Heart right ventricle (tissue), 16 donors: ENCODE measurements around the gene FUT7. TPM values are rescaled to one million over a fixed set of nuclear protein-coding genes. Genes with fewer than 3 reads are reported as not detected.

Experiments used
- ATAC-seq, 8 donors: fragments of 200-7000 bp; cut with Tn5 transposase; one replicate each; pipeline ENCODE4 v1.9.1; 2020; ENCODE audit warnings: mild to moderate bottlenecking in 8 of 8, moderate library complexity in 8 of 8, moderate number of reproducible peaks in 1 of 8
- DNase-seq, 2 donors: peaks; one replicate each; pipeline ENCODE4 v3.0.0-alpha.2; 2020
- H3K27ac ChIP-seq, 10 donors: fragments of 200-600 bp; sonication (generic) in 2 of 10; one replicate each; pipeline versions ENCODE4 v1.5.0 to v1.8.0; 2020 to 2022; ENCODE audit warnings: mild to moderate bottlenecking in 3 of 10
- H3K27me3 ChIP-seq, 7 donors: fragments of 200-600 bp; one replicate each; pipeline ENCODE4 v1.8.0; 2021 to 2022; ENCODE audit warnings: mild to moderate bottlenecking in 2 of 7
- H3K36me3 ChIP-seq, 9 donors: fragments of 200-600 bp; sonication (generic) in 1 of 9; one replicate each; pipeline versions ENCODE4 v1.5.0 to v1.8.0; 2020 to 2022; ENCODE audit warnings: mild to moderate bottlenecking in 2 of 9
- H3K4me1 ChIP-seq, 9 donors: fragments of 200-600 bp; sonication (generic) in 1 of 9; one replicate each; pipeline versions ENCODE4 v1.5.0 to v1.8.0; 2020 to 2022; ENCODE audit warnings: mild to moderate bottlenecking in 4 of 9
- H3K4me3 ChIP-seq, 10 donors: fragments of 200-600 bp; sonication (generic) in 2 of 10; one replicate each; pipeline versions ENCODE4 v1.5.0 to v1.8.0; 2020 to 2022; ENCODE audit warnings: mild to moderate bottlenecking in 7 of 10, moderate library complexity in 2 of 10
- H3K9me3 ChIP-seq, 11 donors: fragments of 200-600 bp in 10 of 11; sonication (generic) in 2 of 11; one replicate each; pipeline versions ENCODE4 v1.5.0 to v1.8.0; 2013 to 2022; ENCODE audit warnings: mild to moderate bottlenecking in 2 of 11, control low read depth in 1 of 11, moderate library complexity in 1 of 11
- CTCF ChIP-seq, 9 donors: fragments of 200-600 bp; sonication (generic) in 2 of 9; IDR thresholded peaks; one replicate each; pipeline versions ENCODE4 v1.5.0 to v1.8.0; 2021 to 2022; ENCODE audit warnings: antibody characterized with exemption in 9 of 9, mild to moderate bottlenecking in 5 of 9, moderate library complexity in 1 of 9
- WGBS, 2 donors: extraction: QIAGEN DNeasy Blood & Tissue Kit; methylation state at CpG; one replicate each; pipeline ENCODE4 v1.1.7; 2013; ENCODE audit warnings: inconsistent platforms in 1 of 2; 5-methylcytosine and 5-hydroxymethylcytosine counted together
- intact Hi-C, 10 donors: fragments of 100-400 bp; cut with DNase I; formaldehyde crosslinking; loops; one replicate each; pipeline versions ENCODE4 v1.11.1 to v1.14.2; 2022
- polyA plus RNA-seq, 2 donors: library from polyadenylated mRNA; stranded (reverse); fragments of 200-250 nt; gene quantifications; one replicate each; pipeline ENCODE4 v1.2.3, GENCODE V29; 2013
- total RNA-seq, 10 donors: library from RNA; stranded (reverse); fragmentation: NEBNext Ultra II Directional in 3 of 10; extraction: Animal tissue kit (Norgen Biotek cat#: 25700) in 3 of 10; gene quantifications; one replicate each; pipeline versions ENCODE4 v1.2.1 to v1.2.4, GENCODE V29; 2021 to 2023
- donor health status: Arrhythmogenic right ventricular cardiomyopathy.
- donor health status: ischemic (EF 13 %, LVEDD 7.1; RV severe dilation, severe dysfunction).
- donor health status: healthy with polysubstance abuse.
- donor health status: DM: no; HTN: yes; CAD: no.
- donor health status: DM: no; HTN: no; CAD: no.
- donor health status: ischemic (EF 25% LVEDD 6.9; RV normal size, moderate dysfunction).
- donor health status: ischemic (EF 25% LVEDD 5.7; RV mildly dilated, moderate dysfunction).
- donor health status: healthy.
- donor health status: DM: yes; HTN: yes; CAD: no.
- donor health status: Ischemic cardiomyopathy.
- donor health status: ischemic (EF 35%, LVEDD 5.7; RV mildly dilated, moderate dysfunction).
- donor health status: nonischemic (EF 11% LVEDD 7.7; RV severe dilation, severe dysfunction).
- donor health status: DM: yes; HTN: yes; CAD: no.
- donor health status: PGD.
- donor health status: ischemic (EF 29% LVEDD 5.4; RV normal size, mild dysfunction).
- donor health status: nonischemic (EF 23%, LVEDD 6.1; RV moderate dilation, normal function).

The FUT7 gene
- total and polyA plus RNA-seq, 12 donors, result 0.07 to 0.30 (median 0.15) TPM; not detected in 5

GRCh38 chr9:137000177-137000930, 31.5 kb downstream of the FUT7 start:
- H3K27ac ChIP-seq, result peak overlapping the region in 2 of 10 donors; percentile 15 to 80

GRCh38 chr9:136997830-136998234, 34.1 kb downstream of the FUT7 start:
- Histone ChIP-seq H3K27me3 (peaks cover 0 to 41% (median 17%) of the 10 kb centered on the region in 7 donors), H3K27ac (peak overlapping the region in 2 of 10 donors; percentile 11 to 67), H3K4me1 (peaks cover 8 to 77% (median 38%) of the 10 kb centered on the region in 9 donors), H3K36me3 (peaks cover 0 to 13% (median 0%) of the 10 kb centered on the region in 9 donors), H3K4me3 (no peak overlapping the region), H3K9me3 (no peaks in the 10 kb centered on the region)
- TF ChIP-seq CTCF (IDR thresholded peaks at IDR 0.05), result peak in 3 of 9 donors; percentile 21 to 42 (median 28)
- intact Hi-C loops, result loop anchor here in 1 of 10 donors (5.0 kb wide), 1 partner anchor 51 kb away; the partner anchor contains the start of gene C8G
- no peak for ATAC-seq
- WGBS, 2 donors, result 58 to 62% methylated on average over 18 of the region's 18 CpGs
- DNase-seq, result no peak

More at GRCh38 chr9:137000177-137000930, 31.5 kb downstream of the FUT7 start:
- WGBS, 2 donors, result 72 to 80% methylated on average over 10 of the region's 10 CpGs
- Histone ChIP-seq H3K27me3 (peaks cover 0 to 24% (median 4%) of the 10 kb centered on the region in 7 donors), H3K36me3 (no peaks in the 10 kb centered on the region), H3K9me3 (peaks cover 0 to 11% (median 0%) of the 10 kb centered on the region in 11 donors), H3K4me3 (no peak overlapping the region), H3K4me1 (peaks cover 5 to 55% (median 18%) of the 10 kb centered on the region in 9 donors)
- no peak for DNase-seq
- no peak for TF ChIP-seq CTCF (IDR thresholded peaks at IDR 0.05)
- no peak for ATAC-seq
- intact Hi-C loops, result no loop called here

- Histone ChIP-seq H3K4me1 (peaks cover 8 to 81% (median 42%) of the 10 kb centered on the region in 9 donors), H3K27ac (peak overlapping the region in 3 of 10 donors; percentile 4 to 67 (median 11)), H3K4me3 (no peak overlapping the region), H3K9me3 (no peaks in the 10 kb centered on the region), H3K36me3 (peaks cover 0 to 13% (median 0%) of the 10 kb centered on the region in 9 donors), H3K27me3 (peaks cover 0 to 41% (median 17%) of the 10 kb centered on the region in 7 donors)
- DNase-seq (no peak), ATAC-seq (no peak)
- 80 to 82% methylated on average over 10 of the region's 10 CpGs for WGBS, 2 donors
- TF ChIP-seq CTCF (IDR thresholded peaks at IDR 0.05), result no peak
- intact Hi-C loops, result loop anchor here in 1 of 10 donors (5.0 kb wide), 1 partner anchor 50 kb away; the partner anchor contains the start of gene C8G
These were observed 34.5 kb downstream of the FUT7 start for GRCh38 chr9:136997371-136997770.
